ENCODE results near the gene ANKS1A.

GRCh38 chr6:35069262-35069661 is 180.2 kb downstream of the ANKS1A start:
- TF ChIP-seq CTCF (conservative IDR thresholded peaks at IDR 0.05): no peak
- no peak for TF ChIP-seq EZH2 (IDR thresholded peaks at IDR 0.05; ENCODE audit: low read depth)

Data from PC-9 (cell line).